Measurements from ENCODE around the gene DYSF.
"Not testable (repeated sequence)": the region's sequence is repeated elsewhere in the genome, so short reads cannot be mapped to it uniquely, and the experiment has no call there.

DYSF gene

DNA sequence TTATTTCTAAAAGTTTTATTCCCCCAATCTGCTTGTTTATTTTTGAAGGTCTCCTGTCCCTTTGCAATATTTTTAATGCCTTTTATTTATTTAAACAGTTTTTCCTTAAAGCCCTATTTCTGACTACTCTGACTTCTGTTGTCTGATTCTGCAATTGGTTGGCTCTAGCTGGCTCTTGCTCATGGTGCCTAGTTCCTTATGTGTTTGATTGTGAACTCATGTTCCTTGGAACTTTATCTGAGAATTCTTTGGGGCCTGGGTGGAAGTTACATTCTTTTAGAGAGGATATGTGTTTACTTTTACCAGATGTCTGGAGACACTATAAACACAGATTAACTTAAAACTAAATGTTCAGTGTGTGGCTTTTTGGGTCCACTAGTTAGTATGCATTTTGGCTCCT lies 175.9 kb downstream of the DYSF start:
- no peak for DNase-seq

GRCh38 chr2:71629771-71630453 lies 176.6 kb downstream of the DYSF start:
- no peak for DNase-seq

- no peak for DNase-seq
Measured at GRCh38 chr2:71630454-71631328, 177.3 kb downstream of the DYSF start.

- no peak for DNase-seq
Measured at GRCh38 chr2:71631411-71631931, 178.1 kb downstream of the DYSF start.

GRCh38 chr2:71633086-71633485 lies 179.7 kb downstream of the DYSF start:
- DNase-seq = no peak

DNA sequence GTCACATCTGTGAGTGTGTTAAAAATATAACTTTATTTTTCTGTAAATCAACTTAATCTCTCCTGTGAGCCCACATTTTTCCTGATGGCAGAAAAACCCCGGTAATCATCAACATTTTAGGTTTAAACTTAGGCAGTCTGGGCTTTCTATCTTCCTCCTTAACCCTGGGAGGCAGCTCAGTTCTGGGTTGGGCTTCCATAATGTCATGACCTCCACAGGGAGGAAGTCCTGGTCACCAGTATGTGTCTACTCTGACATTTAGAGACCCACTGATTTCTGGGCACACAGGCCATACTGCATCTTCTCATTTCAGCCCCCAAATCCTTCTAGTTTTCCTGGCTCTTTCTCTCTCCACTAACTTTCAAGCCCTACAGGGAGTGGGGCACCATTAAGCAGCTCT lies 181.2 kb downstream of the DYSF start:
- no peak for DNase-seq

DNA sequence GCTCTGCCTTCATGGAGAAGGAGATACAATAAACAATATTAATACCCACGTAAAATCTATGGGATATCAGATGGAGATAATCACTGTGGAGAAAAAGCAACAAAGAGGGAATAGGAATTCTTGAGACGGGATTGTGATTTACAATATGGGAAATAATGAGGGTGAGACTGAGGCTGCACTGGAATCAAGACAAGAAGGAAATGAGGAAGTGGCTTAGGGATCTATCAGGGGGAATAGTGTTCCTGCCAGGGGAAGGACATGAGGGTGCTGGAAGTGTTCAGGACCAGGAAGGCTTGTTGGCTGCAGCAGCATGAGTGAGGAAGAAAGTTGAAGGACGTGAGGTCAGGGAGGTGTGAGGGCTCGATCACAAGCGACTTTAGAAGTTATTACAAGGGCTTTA lies 182.4 kb downstream of the DYSF start:
- DNase-seq = no peak

DNA sequence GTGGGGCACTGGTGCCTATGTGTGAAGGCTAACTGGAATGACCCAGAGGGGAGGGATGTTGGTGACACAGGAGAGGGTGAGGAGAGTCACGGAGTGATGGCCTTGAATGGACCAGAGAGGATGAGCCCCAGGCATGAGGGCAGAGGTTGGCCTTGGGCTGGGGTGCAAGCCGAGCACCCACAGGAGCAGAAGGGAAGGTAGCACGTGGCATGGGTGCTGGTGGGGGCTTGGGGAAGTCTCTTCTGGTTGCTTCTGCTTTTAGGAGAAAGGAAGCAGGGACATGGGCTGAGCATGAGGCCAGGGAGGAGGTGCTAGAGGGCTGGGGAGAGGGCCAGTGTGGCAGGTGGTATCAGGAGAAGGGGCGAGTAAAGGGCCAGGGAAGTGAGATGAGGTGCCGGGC lies 183.8 kb downstream of the DYSF start:
- no peak for DNase-seq

DNA sequence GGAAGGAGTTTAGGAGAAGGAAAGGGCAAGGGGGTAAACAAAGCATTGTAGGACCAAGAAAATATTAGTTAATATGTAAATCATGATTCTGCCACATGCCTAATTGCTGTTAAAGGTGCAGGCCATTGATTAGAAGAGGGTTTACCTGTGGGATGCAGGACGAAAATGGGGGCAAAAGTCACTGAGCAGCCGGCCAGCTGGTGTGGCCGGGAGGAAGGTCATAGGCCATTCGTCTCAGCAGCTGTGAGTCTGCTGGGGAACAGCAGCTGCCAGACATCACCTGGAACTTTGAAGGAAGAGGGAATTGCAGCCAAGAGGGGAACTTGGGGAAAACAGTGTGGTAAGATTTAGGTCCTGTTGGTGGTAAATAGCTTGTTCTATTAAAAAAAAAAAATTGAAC lies 184.4 kb downstream of the DYSF start:
- DNase-seq = no peak

GRCh38 chr2:71639735-71640134 lies 186.4 kb downstream of the DYSF start:
- no peak for DNase-seq

- no peak for DNase-seq
Measured at GRCh38 chr2:71640489-71640888, 187.1 kb downstream of the DYSF start.

- no peak for DNase-seq
Measured at GRCh38 chr2:71643674-71644357, 190.5 kb downstream of the DYSF start.

DNA sequence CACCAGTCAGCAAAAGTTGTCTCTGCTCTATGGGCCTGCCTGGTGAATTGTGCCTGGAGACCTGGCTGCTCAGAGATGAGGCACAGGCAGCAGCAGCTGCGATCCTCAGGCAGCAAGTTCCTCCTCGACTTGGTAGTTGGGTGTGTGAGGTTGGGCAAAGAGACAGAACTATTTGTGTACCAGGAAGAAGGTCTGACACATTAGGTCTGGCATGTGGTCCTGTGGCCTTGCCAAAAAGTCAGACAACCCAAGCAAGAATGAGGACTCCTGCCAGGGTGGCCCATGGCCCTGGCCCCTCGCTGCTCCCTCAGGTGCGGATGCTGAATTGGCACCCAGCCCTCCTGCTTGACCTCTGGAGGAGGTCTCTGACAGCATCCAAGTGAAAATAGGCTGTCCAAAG lies 192.7 kb downstream of the DYSF start:
- no peak for DNase-seq

DNA sequence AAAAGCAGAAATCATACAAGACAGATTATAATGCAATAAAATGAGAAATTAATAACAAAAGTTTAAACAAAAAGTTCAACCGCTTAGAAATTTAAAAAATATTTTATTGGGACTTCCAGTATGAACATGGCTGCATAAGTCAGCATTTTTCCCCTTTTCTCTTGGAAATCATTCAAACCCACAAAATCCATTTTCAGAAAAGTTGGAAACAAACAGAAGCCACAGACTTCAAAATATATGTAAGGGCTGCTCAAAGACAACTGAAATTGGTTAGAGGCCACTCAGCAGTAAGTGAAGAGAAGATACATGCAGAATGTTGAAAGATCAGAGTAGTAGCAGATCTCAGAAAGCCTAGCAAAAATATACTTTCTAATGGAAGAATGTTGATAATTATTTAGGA lies 194.0 kb downstream of the DYSF start:
- no peak for DNase-seq

DNA sequence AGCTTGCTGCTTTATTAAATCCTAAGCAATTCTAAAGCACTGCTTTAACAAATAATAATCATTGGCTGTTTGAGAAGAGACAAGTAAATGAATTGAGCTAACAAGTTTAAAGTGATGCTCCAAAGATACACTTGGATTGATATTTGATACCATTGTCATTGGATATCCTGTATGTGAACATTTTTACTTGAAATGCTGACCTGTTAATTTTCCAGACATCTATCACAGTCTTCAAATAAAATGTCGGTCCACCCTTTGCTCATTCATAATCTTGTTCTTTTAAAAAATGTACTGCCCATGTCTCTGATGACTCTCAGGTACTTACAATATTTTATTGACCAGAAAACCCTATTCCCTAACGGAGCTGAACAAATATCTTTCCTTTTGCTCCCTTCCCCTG lies 202.1 kb downstream of the DYSF start:
- no peak for DNase-seq

DNA sequence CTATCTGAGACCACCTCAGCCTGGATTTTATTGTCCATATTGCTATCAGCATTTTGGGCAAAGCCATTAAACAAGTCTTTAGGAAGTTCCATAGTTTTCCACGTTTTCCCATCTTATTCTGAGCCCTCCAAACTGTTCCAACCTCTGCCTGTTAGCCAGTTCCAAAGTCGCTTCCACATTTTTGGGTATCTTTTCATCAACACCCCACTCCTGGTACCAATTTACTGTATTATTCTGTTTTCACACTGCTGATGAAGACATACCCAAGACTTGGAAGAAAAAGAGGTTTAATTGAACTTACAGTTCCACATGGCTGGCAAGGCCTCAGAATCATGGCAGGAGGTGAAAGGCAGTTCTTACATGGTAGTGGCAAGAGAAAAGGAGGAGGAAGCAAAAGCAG lies 204.9 kb downstream of the DYSF start:
- DNase-seq = not testable (repeated sequence)

- no peak for DNase-seq
Measured at GRCh38 chr2:71658771-71659170, 205.4 kb downstream of the DYSF start.

DNA sequence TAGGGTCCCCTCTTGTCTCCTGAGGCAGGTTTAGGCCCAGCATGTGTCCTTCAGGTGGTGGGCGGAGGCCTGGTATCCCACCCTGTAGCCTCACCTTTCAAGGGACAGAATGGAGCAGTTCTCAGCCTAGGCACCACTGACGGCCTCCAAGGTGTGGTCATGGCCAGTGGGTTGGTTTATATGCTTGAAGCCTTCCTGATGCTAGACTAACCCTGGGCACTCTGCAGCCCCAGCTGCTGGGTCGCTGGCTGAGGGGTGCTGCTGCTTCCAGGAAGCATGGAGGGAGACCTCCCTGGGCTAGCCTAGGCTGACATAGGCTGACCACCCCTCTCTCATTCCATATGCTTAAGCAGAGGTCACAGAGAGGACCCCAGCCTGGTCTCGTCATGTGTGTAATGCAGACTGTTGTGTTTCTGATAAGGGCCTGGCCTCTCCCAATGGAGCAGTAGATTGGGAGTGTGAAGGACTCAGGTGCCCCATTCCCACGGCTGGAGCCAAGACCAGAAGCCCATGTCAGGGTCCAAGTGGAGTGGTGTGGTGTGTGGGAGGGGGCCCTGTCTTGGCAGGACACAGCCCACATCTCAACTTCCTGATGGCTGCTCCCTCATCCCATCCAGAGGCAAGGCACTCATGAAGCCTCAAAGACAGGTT lies 206.6 kb downstream of the DYSF start:
- no peak for DNase-seq

DNA sequence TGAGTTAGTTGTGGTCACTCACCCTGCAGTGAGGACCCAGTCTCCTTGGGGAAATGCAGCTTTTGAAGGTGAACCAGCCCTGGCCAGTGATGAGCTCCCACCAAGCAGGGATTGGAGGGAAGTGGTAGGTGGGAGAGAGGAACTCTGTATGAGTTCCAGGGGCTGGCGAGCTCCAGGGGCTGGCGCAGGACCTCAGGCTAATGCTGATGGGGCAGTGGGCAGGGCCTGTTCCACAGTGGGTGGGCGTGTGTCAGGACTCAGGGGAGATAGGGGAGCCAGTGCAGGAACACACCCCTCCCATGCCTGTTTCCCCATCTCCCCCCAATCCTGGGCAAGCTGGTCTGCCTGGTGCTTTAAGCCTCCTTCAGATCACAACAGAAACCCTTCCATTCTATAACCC lies 208.4 kb downstream of the DYSF start:
- DNase-seq = no peak

- DNase-seq = no peak
Measured at GRCh38 chr2:71662665-71663394, 209.5 kb downstream of the DYSF start.

DNA sequence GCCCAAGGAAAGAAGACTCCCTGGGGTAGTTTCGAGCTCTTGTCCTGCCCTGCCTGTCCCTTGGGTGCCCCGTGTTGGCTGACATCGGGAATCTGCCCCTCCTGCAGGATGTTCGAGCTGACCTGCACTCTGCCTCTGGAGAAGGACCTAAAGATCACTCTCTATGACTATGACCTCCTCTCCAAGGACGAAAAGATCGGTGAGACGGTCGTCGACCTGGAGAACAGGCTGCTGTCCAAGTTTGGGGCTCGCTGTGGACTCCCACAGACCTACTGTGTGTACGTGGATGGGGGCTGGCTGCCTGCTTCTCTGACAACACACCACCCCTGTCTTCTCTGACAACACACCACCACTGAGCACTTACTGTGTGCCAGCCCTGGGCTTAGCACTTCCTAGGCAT lies 210.8 kb downstream of the DYSF start:
- no peak for DNase-seq

Measured in NCI-H510A (cell line).